HG02938 (cell line): ENCODE data around the gene ZGRF1.
"Not testable (repeated sequence)": the region's sequence is repeated elsewhere in the genome, so short reads cannot be mapped to it uniquely, and the experiment has no call there.

Experiments
- ATAC-seq: cut with Tn5 transposase; IDR thresholded peaks from one replicate; pipeline ENCODE4 v1.9.1; 2021; ENCODE audit warnings: mild to moderate bottlenecking, moderate library complexity; ENCODE audit not compliant: unreplicated experiment

ZGRF1 gene

GRCh38 chr4:112559053-112559452, 77.7 kb downstream of the ZGRF1 start:
- ATAC-seq, result no peak

GRCh38 chr4:112557676-112558411, 78.9 kb downstream of the ZGRF1 start:
- ATAC-seq, result no peak

- ATAC-seq, result not testable (repeated sequence)
Observed at GRCh38 chr4:112554271-112554670, 82.4 kb downstream of the ZGRF1 start.

- ATAC-seq, result no peak
Observed at GRCh38 chr4:112552668-112553067, 84.0 kb downstream of the ZGRF1 start.

- ATAC-seq, result no peak
Observed at GRCh38 chr4:112550728-112551127, 86.0 kb downstream of the ZGRF1 start.

- ATAC-seq, result no peak
Observed at GRCh38 chr4:112546476-112546875, 90.2 kb downstream of the ZGRF1 start.

GRCh38 chr4:112545346-112545745, 91.4 kb downstream of the ZGRF1 start:
- no peak for ATAC-seq

GRCh38 chr4:112540695-112541094, 96.0 kb downstream of the ZGRF1 start:
- no peak for ATAC-seq

GRCh38 chr4:112536123-112536522, 100.6 kb downstream of the ZGRF1 start:
- no peak for ATAC-seq

- no peak for ATAC-seq
Observed at GRCh38 chr4:112532267-112532666, 104.4 kb downstream of the ZGRF1 start.

- no peak for ATAC-seq
Observed at GRCh38 chr4:112531146-112531545, 105.6 kb downstream of the ZGRF1 start.

GRCh38 chr4:112526061-112526460, 110.6 kb downstream of the ZGRF1 start:
- ATAC-seq, result no peak

GRCh38 chr4:112523764-112524505, 112.8 kb downstream of the ZGRF1 start:
- peak; percentile 54 for ATAC-seq

GRCh38 chr4:112523008-112523721, 113.5 kb downstream of the ZGRF1 start:
- ATAC-seq, result peak; percentile 20

- ATAC-seq, result not testable (repeated sequence)
Observed at GRCh38 chr4:112522431-112522830, 114.3 kb downstream of the ZGRF1 start.

GRCh38 chr4:112521123-112522023, 115.3 kb downstream of the ZGRF1 start:
- no peak for ATAC-seq

- no peak for ATAC-seq
Observed at GRCh38 chr4:112520598-112521122, 116.0 kb downstream of the ZGRF1 start.

- no peak for ATAC-seq
Observed at GRCh38 chr4:112519689-112520597, 116.8 kb downstream of the ZGRF1 start.

GRCh38 chr4:112518675-112519074, 118.0 kb downstream of the ZGRF1 start:
- ATAC-seq, result no peak
